ENCODE results near the gene DSE. TPM values are rescaled to one million over a fixed set of nuclear protein-coding genes. Genes with fewer than 3 reads are reported as not detected.

Gene DSE
- polyA plus RNA-seq, 1 donor from 2014 or later: 15.0 TPM

- Histone ChIP-seq H3K4me2 (ENCODE audit: low read length) (no peak overlapping the region), H2AFZ (ENCODE audit: low read depth, low read length) (no peak overlapping the region), H3F3A (ENCODE audit: insufficient read depth, low read length, poor library complexity, severe bottlenecking) (no peaks in the 10 kb centered on the region), H3K9ac (ENCODE audit: low read length) (no peak overlapping the region), H3K9me3 (ENCODE audit: low read length) (no peaks in the 10 kb centered on the region), H3K36me3 (ENCODE audit: insufficient read depth, low read length) (no peaks in the 10 kb centered on the region), H3K27me3 (ENCODE audit: insufficient read depth, low read depth, low read length) (peaks cover 15% of the 10 kb centered on the region), H4K20me1 (ENCODE audit: insufficient read depth) (no peaks in the 10 kb centered on the region), H3K79me2 (replicated peaks; ENCODE audit: insufficient read depth, low read length) (no peaks in the 10 kb centered on the region), H3K9me2 (ENCODE audit: insufficient read depth, low read length) (no peaks in the 10 kb centered on the region), H3K4me3 (ENCODE audit: low read length) (no peak overlapping the region), H3K27ac (ENCODE audit: low read length) (no peak overlapping the region)
- TF ChIP-seq TAF1 (IDR thresholded peaks at IDR 0.05; ENCODE audit: low read depth): no peak
- no peak for TF ChIP-seq EZH2 (IDR thresholded peaks at IDR 0.05; ENCODE audit: borderline replicate concordance, insufficient read depth, low read length, poor library complexity, severe bottlenecking)
- TF ChIP-seq SMC3 (conservative IDR thresholded peaks at IDR 0.05; ENCODE audit: poor library complexity): no peak
- no peak for TF ChIP-seq RAD21 (conservative IDR thresholded peaks at IDR 0.05)
- TF ChIP-seq, protein P1, sequence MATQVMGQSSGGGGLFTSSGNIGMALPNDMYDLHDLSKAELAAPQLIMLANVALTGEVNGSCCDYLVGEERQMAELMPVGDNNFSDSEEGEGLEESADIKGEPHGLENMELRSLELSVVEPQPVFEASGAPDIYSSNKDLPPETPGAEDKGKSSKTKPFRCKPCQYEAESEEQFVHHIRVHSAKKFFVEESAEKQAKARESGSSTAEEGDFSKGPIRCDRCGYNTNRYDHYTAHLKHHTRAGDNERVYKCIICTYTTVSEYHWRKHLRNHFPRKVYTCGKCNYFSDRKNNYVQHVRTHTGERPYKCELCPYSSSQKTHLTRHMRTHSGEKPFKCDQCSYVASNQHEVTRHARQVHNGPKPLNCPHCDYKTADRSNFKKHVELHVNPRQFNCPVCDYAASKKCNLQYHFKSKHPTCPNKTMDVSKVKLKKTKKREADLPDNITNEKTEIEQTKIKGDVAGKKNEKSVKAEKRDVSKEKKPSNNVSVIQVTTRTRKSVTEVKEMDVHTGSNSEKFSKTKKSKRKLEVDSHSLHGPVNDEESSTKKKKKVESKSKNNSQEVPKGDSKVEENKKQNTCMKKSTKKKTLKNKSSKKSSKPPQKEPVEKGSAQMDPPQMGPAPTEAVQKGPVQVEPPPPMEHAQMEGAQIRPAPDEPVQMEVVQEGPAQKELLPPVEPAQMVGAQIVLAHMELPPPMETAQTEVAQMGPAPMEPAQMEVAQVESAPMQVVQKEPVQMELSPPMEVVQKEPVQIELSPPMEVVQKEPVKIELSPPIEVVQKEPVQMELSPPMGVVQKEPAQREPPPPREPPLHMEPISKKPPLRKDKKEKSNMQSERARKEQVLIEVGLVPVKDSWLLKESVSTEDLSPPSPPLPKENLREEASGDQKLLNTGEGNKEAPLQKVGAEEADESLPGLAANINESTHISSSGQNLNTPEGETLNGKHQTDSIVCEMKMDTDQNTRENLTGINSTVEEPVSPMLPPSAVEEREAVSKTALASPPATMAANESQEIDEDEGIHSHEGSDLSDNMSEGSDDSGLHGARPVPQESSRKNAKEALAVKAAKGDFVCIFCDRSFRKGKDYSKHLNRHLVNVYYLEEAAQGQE (IDR thresholded peaks at IDR 0.05; ENCODE audit: borderline replicate concordance): no peak
- TF ChIP-seq EP300 (conservative IDR thresholded peaks at IDR 0.05; ENCODE audit: poor library complexity, severe bottlenecking): no peak
- no peak for TF ChIP-seq CTCF (IDR thresholded peaks at IDR 0.05; ENCODE audit: poor library complexity, severe bottlenecking)
- TF ChIP-seq MXI1 (conservative IDR thresholded peaks at IDR 0.05; ENCODE audit: poor library complexity, severe bottlenecking): no peak
- no peak for TF ChIP-seq POLR2AphosphoS5 (IDR thresholded peaks at IDR 0.05)
Measured at GRCh38 chr6:116465246-116465645, 94.5 kb downstream of the DSE start.

DNA sequence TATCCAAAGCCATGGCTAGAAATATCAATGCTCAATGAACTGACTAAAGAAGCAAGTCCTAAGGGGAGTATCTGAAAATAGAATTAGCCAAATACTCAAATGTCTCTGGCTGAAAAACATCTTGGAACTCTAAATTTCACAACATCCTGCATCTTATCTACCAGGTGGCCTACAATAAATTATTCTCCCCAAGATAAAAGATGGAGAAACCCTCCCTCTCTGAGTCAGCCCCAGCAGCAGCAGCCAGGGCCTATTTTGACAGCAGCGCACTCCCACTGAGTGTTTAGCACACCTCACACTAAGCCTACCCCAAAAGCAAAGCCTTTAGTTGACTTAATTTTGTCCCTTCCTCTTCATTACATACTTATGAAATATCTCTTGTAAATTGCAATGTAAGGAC is 96.3 kb downstream of the DSE start:
- no peak for TF ChIP-seq POLR2AphosphoS5 (IDR thresholded peaks at IDR 0.05)
- no peak for TF ChIP-seq CTCF (IDR thresholded peaks at IDR 0.05; ENCODE audit: poor library complexity, severe bottlenecking)
- no peak for TF ChIP-seq RAD21 (conservative IDR thresholded peaks at IDR 0.05)
- no peak for TF ChIP-seq MXI1 (conservative IDR thresholded peaks at IDR 0.05; ENCODE audit: poor library complexity, severe bottlenecking)
- Histone ChIP-seq H3K9me2 (ENCODE audit: insufficient read depth, low read length) (no peaks in the 10 kb centered on the region), H3K4me2 (ENCODE audit: low read length) (no peak overlapping the region), H2AFZ (ENCODE audit: low read depth, low read length) (no peak overlapping the region), H3F3A (ENCODE audit: insufficient read depth, low read length, poor library complexity, severe bottlenecking) (no peaks in the 10 kb centered on the region), H3K79me2 (replicated peaks; ENCODE audit: insufficient read depth, low read length) (no peaks in the 10 kb centered on the region), H3K9me3 (ENCODE audit: low read length) (no peaks in the 10 kb centered on the region), H4K20me1 (ENCODE audit: insufficient read depth) (no peaks in the 10 kb centered on the region), H3K27me3 (ENCODE audit: insufficient read depth, low read depth, low read length) (no peaks in the 10 kb centered on the region), H3K27ac (ENCODE audit: low read length) (no peak overlapping the region), H3K9ac (ENCODE audit: low read length) (no peak overlapping the region), H3K4me3 (ENCODE audit: low read length) (no peak overlapping the region), H3K36me3 (ENCODE audit: insufficient read depth, low read length) (no peaks in the 10 kb centered on the region)

Data from neural cell (in vitro differentiated cells).